ENCODE data around the gene TRERF1. TPM values are rescaled to one million over a fixed set of nuclear protein-coding genes. Genes with fewer than 3 reads are reported as not detected.

Gene TRERF1
- total and polyA plus RNA-seq, 2 of the 4 experiments (the other 2 are of a cell fraction) = 6.3 to 9.9 TPM

GRCh38 chr6:42460883-42461282, 9.2 kb upstream of the TRERF1 start:
- Histone ChIP-seq H3K4me1 (ENCODE audit: control insufficient read depth, insufficient read depth, low read length) (peaks cover 3% of the 10 kb centered on the region), H4K5ac (ENCODE audit: low read depth, low read length) (no peak overlapping the region), H2BK120ac (ENCODE audit: low read depth, low read length) (peak overlapping the region; percentile 61; the same call in 1 of the 2 replicates), H3K9me1 (ENCODE audit: insufficient read depth, low read length) (no peaks in the 10 kb centered on the region), H3K79me1 (ENCODE audit: low read depth in 1 of 2, low read length in 2 of 2) (no peaks in the 10 kb centered on the region), H4K8ac (ENCODE audit: low read depth in 2 of 2, low read length in 2 of 2) (no peak overlapping the region; a peak in 1 of 4 replicates), H2AFZ (replicated peaks; ENCODE audit: low read length, poor library complexity) (no peak overlapping the region), H4K20me1 (ENCODE audit: insufficient read depth, low read length) (no peaks in the 10 kb centered on the region), H2BK5ac (ENCODE audit: low read depth, low read length, poor library complexity, severe bottlenecking) (peak overlapping the region; percentile 22), H3K27ac (ENCODE audit: insufficient read depth, low read length) (no peak overlapping the region), H3K4me3 (ENCODE audit: insufficient read depth, low read depth, low read length) (no peak overlapping the region), H3K36me3 (ENCODE audit: control insufficient read depth, insufficient read depth, low read length) (no peaks in the 10 kb centered on the region), H2AK5ac (ENCODE audit: low read depth, low read length) (no peak overlapping the region; the same call in 1 of the 2 replicates), H3K56ac (ENCODE audit: extremely low read depth, insufficient read depth, low read length) (no peak overlapping the region), H3K18ac (ENCODE audit: low read depth, low read length) (no peak overlapping the region), H3K4ac (ENCODE audit: low read depth, low read length) (no peak overlapping the region), H2AK9ac (replicated peaks; ENCODE audit: low read depth, low read length, poor library complexity) (no peak overlapping the region), H3K14ac (replicated peaks; ENCODE audit: low read depth, low read length) (no peak overlapping the region), H3K9ac (ENCODE audit: low read depth, low read length) (no peak overlapping the region), H4K91ac (ENCODE audit: insufficient read depth, low read depth, low read length) (no peak overlapping the region), H3K4me2 (ENCODE audit: low read depth, low read length) (peak overlapping the region; percentile 22; the same call in 1 of the 2 replicates), H3K23ac (ENCODE audit: low read depth, low read length) (no peak overlapping the region), H3K27me3 (ENCODE audit: control insufficient read depth, insufficient read depth, low read length) (no peaks in the 10 kb centered on the region), H2BK15ac (ENCODE audit: low read depth, low read length) (peak overlapping the region; percentile 49; the same call in 1 of the 3 replicates), H2BK20ac (ENCODE audit: low read depth, low read length) (no peak overlapping the region), H3K9me3 (ENCODE audit: control insufficient read depth, insufficient read depth, low read length) (no peaks in the 10 kb centered on the region)
- ATAC-seq (ENCODE audit: low read depth) = peak; percentile 99
- ChIA-PET CTCF (interaction anchor here (0.8 to 1.1 kb wide), 2 partner anchors 23 to 87 kb away, joined by 3 to 4 read pairs; no protein-coding TSS in a partner anchor), POLR2A (ENCODE audit: unreplicated experiment) (no interaction called here)
- WGBS, 2 experiments (ENCODE audit: extremely low coverage in 2 of 2, insufficient read length in 1 of 2) = 0% methylated on average over 1 of the region's 1 CpG; no CpG with 5 or more reads in 1 of the 2 experiments
- BruUV-seq (replicated peaks) = no TSS peak
- TF ChIP-seq SMC3 (IDR thresholded peaks at IDR 0.05; ENCODE audit: low read depth, low read length) = no peak
- TF ChIP-seq NFE2L2 (IDR thresholded peaks at IDR 0.05; ENCODE audit: low read depth, low read length) = no peak
- TF ChIP-seq MAFK (IDR thresholded peaks at IDR 0.05; ENCODE audit: low read depth, low read length) = no peak
- no peak for TF ChIP-seq MAZ (IDR thresholded peaks at IDR 0.05; ENCODE audit: borderline replicate concordance, low read depth, low read length)
- no peak for TF ChIP-seq CHD1 (IDR thresholded peaks at IDR 0.05; ENCODE audit: low read depth, low read length)
- TF ChIP-seq RFX5 (IDR thresholded peaks at IDR 0.05; ENCODE audit: low read depth, low read length) = no peak
- peak; percentile 52 for DNase-seq
- dilution Hi-C loops (cut with HindIII; ENCODE audit: low sequenced_read_pairs, unreplicated experiment) (no loop called here), intact Hi-C loops (cut with micrococcal nuclease) (no loop called here), in situ Hi-C loops (cut with MboI; ENCODE audit: low sequenced_read_pairs) (no loop called here)

All from IMR-90 (cell line).